GM12891 (cell line): ENCODE measurements around the gene NDUFAF8.

Source experiments
- DNase-seq: peaks from one replicate; pipeline ENCODE4 v3.0.0; 2011; ENCODE audit warnings: low spot score; ENCODE audit not compliant: insufficient read length
- FAIRE-seq: peaks from 2 replicates; lab custom pipeline; 2011; peaks lifted over from hg19 to GRCh38; lab: Jason Lieb, UNC
- PAX5 ChIP-seq: IDR thresholded peaks from 2 replicates; pipeline ENCODE4 v1.6.1; 2011; ENCODE audit warnings: low read length, moderate library complexity, mild to moderate bottlenecking; ENCODE audit not compliant: insufficient read depth, severe bottlenecking
- POLR2A ChIP-seq: IDR thresholded peaks from 2 replicates; pipeline ENCODE4 v1.6.1; 2011; ENCODE audit warnings: low read depth, low read length, control low read depth
- POLR2AphosphoS5 ChIP-seq: IDR thresholded peaks from 2 replicates; pipeline ENCODE4 v1.6.1; 2011; ENCODE audit warnings: low read depth, low read length, control low read depth
- POU2F2 ChIP-seq: IDR thresholded peaks from 2 replicates; pipeline ENCODE4 v1.6.1; 2011; ENCODE audit warnings: low read depth, mild to moderate bottlenecking, control low read depth, low read length, moderate library complexity
- SPI1 ChIP-seq: IDR thresholded peaks from 2 replicates; pipeline ENCODE4 v1.6.1; 2011; ENCODE audit warnings: low read depth, low read length, control low read depth
- TAF1 ChIP-seq: IDR thresholded peaks from 2 replicates; pipeline ENCODE4 v1.6.1; 2011; ENCODE audit warnings: low read depth, low read length, control low read depth

Gene NDUFAF8

GRCh38 chr17:81254955-81255717, 16.0 kb downstream of the NDUFAF8 start:
- DNase-seq (no peak), FAIRE-seq (no peak)
- TF ChIP-seq PAX5 (no peak), SPI1 (no peak), POLR2AphosphoS5 (no peak), POU2F2 (no peak), POLR2A (no peak), TAF1 (no peak)

- no peak for FAIRE-seq
- DNase-seq = no peak
- TF ChIP-seq SPI1 = no peak
- no peak for TF ChIP-seq TAF1
- TF ChIP-seq POLR2A = no peak
- no peak for TF ChIP-seq POU2F2
- no peak for TF ChIP-seq POLR2AphosphoS5
- no peak for TF ChIP-seq PAX5
Measured at GRCh38 chr17:81256616-81257015, 17.5 kb downstream of the NDUFAF8 start.

DNA sequence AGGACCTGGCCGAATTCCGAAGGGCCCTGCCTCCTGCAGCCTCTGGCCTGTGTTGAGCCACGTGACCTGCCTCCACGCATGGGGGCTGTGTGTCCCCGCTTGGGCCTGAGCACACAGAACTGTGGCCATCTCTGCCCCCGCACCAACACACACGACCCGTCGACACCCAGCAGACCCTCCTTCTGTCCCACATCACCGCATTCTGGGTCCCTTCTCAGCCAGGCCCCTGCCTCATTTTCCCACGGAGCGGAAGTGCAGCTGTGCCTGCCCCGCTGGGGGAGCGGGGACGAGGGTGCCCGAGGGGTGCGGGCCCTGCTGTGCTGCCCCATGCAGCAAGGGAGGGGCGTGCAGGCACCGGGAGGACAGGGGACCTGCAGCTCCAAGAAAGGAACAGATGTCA, 18.4 kb downstream of the NDUFAF8 start:
- no peak for DNase-seq
- TF ChIP-seq TAF1 = no peak
- TF ChIP-seq POU2F2 = no peak
- no peak for TF ChIP-seq PAX5
- no peak for TF ChIP-seq SPI1
- no peak for TF ChIP-seq POLR2A
- no peak for TF ChIP-seq POLR2AphosphoS5
- FAIRE-seq = no peak

DNA sequence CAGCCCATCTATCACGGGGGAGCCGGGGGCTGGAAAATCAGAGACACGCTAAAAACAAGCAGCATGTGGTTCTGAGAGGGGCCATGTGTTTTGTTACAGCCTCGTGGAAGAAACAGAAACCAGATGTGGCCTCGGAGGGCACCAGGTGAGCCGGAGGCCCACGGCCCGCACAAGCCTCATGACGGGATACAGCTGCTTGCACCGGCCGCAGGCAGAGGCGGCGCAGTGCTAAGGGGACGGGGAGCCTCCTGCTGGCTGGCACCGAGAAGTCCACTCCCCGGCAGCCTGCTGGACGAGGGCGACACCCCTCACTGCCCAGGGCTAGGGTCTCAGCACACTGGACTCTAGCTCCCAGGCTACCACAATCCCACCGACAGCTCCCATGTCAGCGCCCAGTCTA, 19.2 kb downstream of the NDUFAF8 start:
- DNase-seq = no peak
- no peak for TF ChIP-seq POLR2A
- TF ChIP-seq POLR2AphosphoS5 = no peak
- FAIRE-seq = no peak

- FAIRE-seq (no peak), DNase-seq (no peak)
- no peak for TF ChIP-seq TAF1
- no peak for TF ChIP-seq POU2F2
- TF ChIP-seq PAX5 = no peak
- no peak for TF ChIP-seq POLR2A
- TF ChIP-seq POLR2AphosphoS5 = no peak
- no peak for TF ChIP-seq SPI1
Measured at GRCh38 chr17:81259058-81259605, 20.0 kb downstream of the NDUFAF8 start.

DNA sequence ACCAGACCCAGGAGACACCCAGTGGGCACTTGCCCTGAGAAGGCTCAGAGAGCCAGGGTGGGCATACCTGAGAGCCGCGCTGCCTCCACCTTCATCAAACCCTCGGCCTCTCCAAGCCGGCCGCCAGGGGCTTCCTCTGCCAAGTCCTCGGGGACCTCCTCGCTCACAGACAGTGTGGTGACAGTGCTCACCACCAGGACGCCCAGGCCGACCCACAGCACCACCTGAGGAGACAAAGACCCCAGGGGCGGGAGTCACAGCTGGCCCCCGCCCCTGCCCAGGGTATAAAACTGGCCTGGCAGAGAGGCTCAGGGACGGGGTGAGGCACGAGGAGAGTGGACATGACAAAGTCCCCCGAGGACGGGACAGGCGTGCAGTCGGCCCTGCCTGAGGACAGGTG, 21.1 kb downstream of the NDUFAF8 start:
- no peak for FAIRE-seq
- no peak for DNase-seq
- TF ChIP-seq POU2F2 (no peak), POLR2AphosphoS5 (no peak), TAF1 (no peak), SPI1 (no peak), PAX5 (no peak), POLR2A (no peak)

GRCh38 chr17:81260641-81261040, 21.5 kb downstream of the NDUFAF8 start:
- no peak for FAIRE-seq
- TF ChIP-seq POLR2AphosphoS5 (no peak), PAX5 (no peak), SPI1 (no peak), TAF1 (no peak), POU2F2 (no peak), POLR2A (no peak)
- DNase-seq = no peak

DNA sequence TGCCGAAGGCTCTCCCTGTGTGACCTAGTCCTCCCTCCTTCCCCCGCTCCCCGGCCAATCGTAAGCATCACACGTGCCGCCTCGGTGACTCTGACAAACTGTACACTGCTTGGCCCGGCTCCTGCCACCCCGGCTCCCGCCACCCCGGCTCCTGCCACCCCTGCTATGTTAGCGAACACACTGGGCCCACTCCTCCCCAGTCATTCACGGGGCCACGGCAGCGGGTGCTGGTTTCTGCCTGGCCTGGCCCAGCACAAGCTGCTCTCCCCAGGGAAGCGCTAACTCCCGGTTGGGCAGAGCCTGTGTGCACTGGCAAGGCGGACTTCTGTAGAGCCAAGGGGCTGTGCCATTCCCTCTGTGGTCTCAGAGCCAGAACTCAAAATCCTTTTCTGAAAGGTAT, 22.0 kb downstream of the NDUFAF8 start:
- DNase-seq (no peak), FAIRE-seq (no peak)
- TF ChIP-seq POLR2AphosphoS5 = no peak
- TF ChIP-seq SPI1 = no peak
- no peak for TF ChIP-seq POLR2A
- TF ChIP-seq POU2F2 = no peak
- TF ChIP-seq PAX5 = no peak
- TF ChIP-seq TAF1 = no peak

- FAIRE-seq (no peak), DNase-seq (no peak)
- TF ChIP-seq POLR2AphosphoS5 (no peak), PAX5 (no peak), TAF1 (no peak), SPI1 (no peak), POLR2A (no peak), POU2F2 (no peak)
Measured at GRCh38 chr17:81261582-81262336, 22.6 kb downstream of the NDUFAF8 start.

GRCh38 chr17:81263371-81264181, 24.5 kb downstream of the NDUFAF8 start:
- TF ChIP-seq POLR2A (no peak), POLR2AphosphoS5 (no peak), PAX5 (no peak), SPI1 (no peak), POU2F2 (no peak), TAF1 (no peak)
- no peak for DNase-seq
- no peak for FAIRE-seq
